Measurements from ENCODE around the gene RASAL3.
"Not testable (repeated sequence)": the region's sequence is repeated elsewhere in the genome, so short reads cannot be mapped to it uniquely, and the experiment has no call there.

The RASAL3 gene

GRCh38 chr19:15418231-15418578, 46.1 kb downstream of the RASAL3 start:
- Histone ChIP-seq H3K4ac (ENCODE audit: low read depth, low read length) (peak overlapping the region; percentile 76), H3K27ac (ENCODE audit: low read depth, low read length) (no peak overlapping the region), H3K56ac (ENCODE audit: low read length) (peak overlapping the region; percentile 95), H2AK5ac (ENCODE audit: low read length) (peak overlapping the region; percentile 77), H3K27me3 (ENCODE audit: insufficient read depth, low read length, poor library complexity) (no peaks in the 10 kb centered on the region), H3K4me1 (ENCODE audit: control insufficient read depth, low read depth, low read length) (peaks cover 3% of the 10 kb centered on the region), H3K23ac (ENCODE audit: low read length) (peak overlapping the region; percentile 89), H3K18ac (ENCODE audit: low read length) (peak overlapping the region; percentile 2), H3K9ac (ENCODE audit: low read length) (peak overlapping the region; percentile 86), H2BK120ac (ENCODE audit: low read depth, low read length) (no peak overlapping the region), H2BK15ac (replicated peaks; ENCODE audit: low read depth) (no peak overlapping the region), H4K5ac (ENCODE audit: low read length) (no peak overlapping the region), H3K4me3 (ENCODE audit: low read length) (peak overlapping the region; percentile 73), H3K36me3 (ENCODE audit: control insufficient read depth, insufficient read depth, low read length) (peaks cover 2% of the 10 kb centered on the region), H2BK5ac (ENCODE audit: low read length) (no peak overlapping the region), H3K79me2 (ENCODE audit: control insufficient read depth, insufficient read depth, low read length) (peaks cover 47% of the 10 kb centered on the region), H4K8ac (ENCODE audit: low read depth, low read length) (no peak overlapping the region), H3K4me2 (ENCODE audit: low read length) (peak overlapping the region; percentile 55), H3K79me1 (ENCODE audit: low read length) (peaks cover 10% of the 10 kb centered on the region)
- DNase-seq = peak; percentile 45
- no CpG with 5 or more reads among the region's 16 CpGs for WGBS (ENCODE audit: extremely low coverage, insufficient coverage, low lambda C conversion rate)

GRCh38 chr19:15417699-15418098, 46.6 kb downstream of the RASAL3 start:
- DNase-seq = peak; percentile 41
- Histone ChIP-seq H3K4me3 (ENCODE audit: low read length) (peak overlapping the region; percentile 73), H3K4me2 (ENCODE audit: low read length) (peak overlapping the region; percentile 55), H2BK120ac (ENCODE audit: low read depth, low read length) (no peak overlapping the region), H3K4me1 (ENCODE audit: control insufficient read depth, low read depth, low read length) (peaks cover 3% of the 10 kb centered on the region), H3K4ac (ENCODE audit: low read depth, low read length) (no peak overlapping the region), H3K56ac (ENCODE audit: low read length) (peak overlapping the region; percentile 95), H3K18ac (ENCODE audit: low read length) (no peak overlapping the region), H3K23ac (ENCODE audit: low read length) (no peak overlapping the region), H2BK5ac (ENCODE audit: low read length) (no peak overlapping the region), H3K79me1 (ENCODE audit: low read length) (peaks cover 10% of the 10 kb centered on the region), H3K27me3 (ENCODE audit: insufficient read depth, low read length, poor library complexity) (no peaks in the 10 kb centered on the region), H3K9ac (ENCODE audit: low read length) (peak overlapping the region; percentile 86), H2BK15ac (replicated peaks; ENCODE audit: low read depth) (no peak overlapping the region), H4K5ac (ENCODE audit: low read length) (no peak overlapping the region), H4K8ac (ENCODE audit: low read depth, low read length) (no peak overlapping the region), H3K36me3 (ENCODE audit: control insufficient read depth, insufficient read depth, low read length) (peaks cover 2% of the 10 kb centered on the region), H2AK5ac (ENCODE audit: low read length) (no peak overlapping the region), H3K27ac (ENCODE audit: low read depth, low read length) (no peak overlapping the region), H3K79me2 (ENCODE audit: control insufficient read depth, insufficient read depth, low read length) (peaks cover 52% of the 10 kb centered on the region)
- WGBS (ENCODE audit: extremely low coverage, insufficient coverage, low lambda C conversion rate) = no CpG with 5 or more reads among the region's 9 CpGs

- no peak overlapping the region for H3K9ac ChIP-seq (ENCODE audit: low read length)
- H3K4me2 ChIP-seq (ENCODE audit: low read length) = no peak overlapping the region
- peak; percentile 29 for DNase-seq
- H3K79me2 ChIP-seq (ENCODE audit: control insufficient read depth, insufficient read depth, low read length) = peaks cover 81% of the 10 kb centered on the region
- H3K18ac ChIP-seq (ENCODE audit: low read length) = no peak overlapping the region
- no peak overlapping the region for H4K8ac ChIP-seq (ENCODE audit: low read depth, low read length)
- no peak overlapping the region for H4K5ac ChIP-seq (ENCODE audit: low read length)
- no peak overlapping the region for H3K4me3 ChIP-seq (ENCODE audit: low read length)
- no peak overlapping the region for H2BK15ac ChIP-seq (replicated peaks; ENCODE audit: low read depth)
- no CpG with 5 or more reads among the region's 4 CpGs for WGBS (ENCODE audit: extremely low coverage, insufficient coverage, low lambda C conversion rate)
- peaks cover 3% of the 10 kb centered on the region for H3K4me1 ChIP-seq (ENCODE audit: control insufficient read depth, low read depth, low read length)
- no peak overlapping the region for H2BK5ac ChIP-seq (ENCODE audit: low read length)
- H3K27me3 ChIP-seq (ENCODE audit: insufficient read depth, low read length, poor library complexity) = no peaks in the 10 kb centered on the region
- H3K23ac ChIP-seq (ENCODE audit: low read length) = no peak overlapping the region
- H3K79me1 ChIP-seq (ENCODE audit: low read length) = peaks cover 18% of the 10 kb centered on the region
- H3K27ac ChIP-seq (ENCODE audit: low read depth, low read length) = no peak overlapping the region
- no peak overlapping the region for H2BK120ac ChIP-seq (ENCODE audit: low read depth, low read length)
- no peak overlapping the region for H2AK5ac ChIP-seq (ENCODE audit: low read length)
- no peak overlapping the region for H3K4ac ChIP-seq (ENCODE audit: low read depth, low read length)
- H3K56ac ChIP-seq (ENCODE audit: low read length) = no peak overlapping the region
- peaks cover 4% of the 10 kb centered on the region for H3K36me3 ChIP-seq (ENCODE audit: control insufficient read depth, insufficient read depth, low read length)
Measured at GRCh38 chr19:15412832-15413231, 51.5 kb downstream of the RASAL3 start.

GRCh38 chr19:15411351-15411750, 53.0 kb downstream of the RASAL3 start:
- not testable (repeated sequence) for H4K5ac ChIP-seq (ENCODE audit: low read length); H3K9ac ChIP-seq (ENCODE audit: low read length); H2BK120ac ChIP-seq (ENCODE audit: low read depth, low read length); H3K27ac ChIP-seq (ENCODE audit: low read depth, low read length); H3K4me2 ChIP-seq (ENCODE audit: low read length); H3K4me3 ChIP-seq (ENCODE audit: low read length); H3K4ac ChIP-seq (ENCODE audit: low read depth, low read length); H3K56ac ChIP-seq (ENCODE audit: low read length); H4K8ac ChIP-seq (ENCODE audit: low read depth, low read length); H2BK15ac ChIP-seq (replicated peaks; ENCODE audit: low read depth); H3K18ac ChIP-seq (ENCODE audit: low read length); H2BK5ac ChIP-seq (ENCODE audit: low read length); H3K4me1 ChIP-seq (ENCODE audit: control insufficient read depth, low read depth, low read length); H2AK5ac ChIP-seq (ENCODE audit: low read length); H3K36me3 ChIP-seq (ENCODE audit: control insufficient read depth, insufficient read depth, low read length); H3K27me3 ChIP-seq (ENCODE audit: insufficient read depth, low read length, poor library complexity); H3K23ac ChIP-seq (ENCODE audit: low read length)
- WGBS (ENCODE audit: extremely low coverage, insufficient coverage, low lambda C conversion rate) = no CpG with 5 or more reads among the region's 2 CpGs
- peak; percentile 17 for DNase-seq
- Histone ChIP-seq H3K79me2 (ENCODE audit: control insufficient read depth, insufficient read depth, low read length) (peaks cover 75% of the 10 kb centered on the region), H3K79me1 (ENCODE audit: low read length) (peaks cover 20% of the 10 kb centered on the region)

- Histone ChIP-seq H3K27me3 (ENCODE audit: insufficient read depth, low read length, poor library complexity) (no peaks in the 10 kb centered on the region), H2AK5ac (ENCODE audit: low read length) (no peak overlapping the region), H3K36me3 (ENCODE audit: control insufficient read depth, insufficient read depth, low read length) (peaks cover 2% of the 10 kb centered on the region), H2BK15ac (replicated peaks; ENCODE audit: low read depth) (no peak overlapping the region), H3K9ac (ENCODE audit: low read length) (no peak overlapping the region), H3K79me1 (ENCODE audit: low read length) (peaks cover 32% of the 10 kb centered on the region), H2BK120ac (ENCODE audit: low read depth, low read length) (no peak overlapping the region), H3K27ac (ENCODE audit: low read depth, low read length) (no peak overlapping the region), H2BK5ac (ENCODE audit: low read length) (no peak overlapping the region), H3K4me3 (ENCODE audit: low read length) (no peak overlapping the region), H3K23ac (ENCODE audit: low read length) (no peak overlapping the region), H3K79me2 (ENCODE audit: control insufficient read depth, insufficient read depth, low read length) (peaks cover 70% of the 10 kb centered on the region), H3K4me1 (ENCODE audit: control insufficient read depth, low read depth, low read length) (no peaks in the 10 kb centered on the region), H3K18ac (ENCODE audit: low read length) (no peak overlapping the region), H4K8ac (ENCODE audit: low read depth, low read length) (no peak overlapping the region), H4K5ac (ENCODE audit: low read length) (no peak overlapping the region), H3K56ac (ENCODE audit: low read length) (no peak overlapping the region), H3K4ac (ENCODE audit: low read depth, low read length) (no peak overlapping the region), H3K4me2 (ENCODE audit: low read length) (no peak overlapping the region)
- no CpG with 5 or more reads among the region's 3 CpGs for WGBS (ENCODE audit: extremely low coverage, insufficient coverage, low lambda C conversion rate)
- no peak for DNase-seq
Measured at GRCh38 chr19:15404780-15405211, 59.5 kb downstream of the RASAL3 start.

GRCh38 chr19:15404097-15404779, 60.1 kb downstream of the RASAL3 start:
- Histone ChIP-seq H3K36me3 (ENCODE audit: control insufficient read depth, insufficient read depth, low read length) (peaks cover 4% of the 10 kb centered on the region), H2AK5ac (ENCODE audit: low read length) (no peak overlapping the region), H2BK5ac (ENCODE audit: low read length) (no peak overlapping the region), H2BK15ac (replicated peaks; ENCODE audit: low read depth) (no peak overlapping the region), H3K4me2 (ENCODE audit: low read length) (no peak overlapping the region), H3K9ac (ENCODE audit: low read length) (no peak overlapping the region), H2BK120ac (ENCODE audit: low read depth, low read length) (no peak overlapping the region), H3K4ac (ENCODE audit: low read depth, low read length) (no peak overlapping the region), H3K27ac (ENCODE audit: low read depth, low read length) (no peak overlapping the region), H3K56ac (ENCODE audit: low read length) (no peak overlapping the region), H3K4me1 (ENCODE audit: control insufficient read depth, low read depth, low read length) (no peaks in the 10 kb centered on the region), H3K18ac (ENCODE audit: low read length) (no peak overlapping the region), H3K4me3 (ENCODE audit: low read length) (no peak overlapping the region), H4K5ac (ENCODE audit: low read length) (no peak overlapping the region), H4K8ac (ENCODE audit: low read depth, low read length) (no peak overlapping the region), H3K79me1 (ENCODE audit: low read length) (peaks cover 31% of the 10 kb centered on the region), H3K79me2 (ENCODE audit: control insufficient read depth, insufficient read depth, low read length) (peaks cover 65% of the 10 kb centered on the region), H3K27me3 (ENCODE audit: insufficient read depth, low read length, poor library complexity) (no peaks in the 10 kb centered on the region), H3K23ac (ENCODE audit: low read length) (no peak overlapping the region)
- no CpG with 5 or more reads among the region's 7 CpGs for WGBS (ENCODE audit: extremely low coverage, insufficient coverage, low lambda C conversion rate)
- DNase-seq = no peak
